ENCODE data around the gene CREB5. TPM values are rescaled to one million over a fixed set of nuclear protein-coding genes. Genes with fewer than 3 reads are reported as not detected.

The CREB5 gene
- total and polyA plus RNA-seq, 2 of the 8 experiments (the other 6 are each of a cell fraction or from before 2014, with no cell fraction given) = 2.4 to 2.7 TPM

GRCh38 chr7:28649811-28650210 is 237.5 kb downstream of the CREB5 start:
- Histone ChIP-seq H4K20me1 (replicated peaks in 1 of 2; ENCODE audit: control insufficient read depth in 1 of 2, insufficient read depth in 2 of 2, low read length in 2 of 2) (no peaks in the 10 kb centered on the region), H4K8ac (ENCODE audit: extremely low read depth, insufficient read depth, low read length) (no peak overlapping the region), H3K4me2 (ENCODE audit: insufficient read depth in 1 of 2, low read depth in 2 of 2, low read length in 2 of 2) (no peak overlapping the region), H3K14ac (ENCODE audit: insufficient read length) (no peak overlapping the region), H3K79me1 (ENCODE audit: low read depth, low read length) (no peaks in the 10 kb centered on the region), H2BK15ac (ENCODE audit: low read length) (no peak overlapping the region), H2BK120ac (replicated peaks; ENCODE audit: low read depth, low read length) (no peak overlapping the region), H3K79me2 (ENCODE audit: control insufficient read depth in 1 of 2, insufficient read depth in 2 of 2, low read length in 2 of 2) (no peaks in the 10 kb centered on the region), H3K4me3 (ENCODE audit: extremely low read depth in 1 of 4, insufficient read depth in 2 of 4, low read depth in 3 of 4, low read length in 4 of 4) (no peak overlapping the region), H2AFZ (ENCODE audit: low read length) (no peak overlapping the region), H4K5ac (ENCODE audit: insufficient read length, low read depth, low read length) (no peak overlapping the region), H3K56ac (replicated peaks; ENCODE audit: insufficient read length, low read depth, low read length) (no peak overlapping the region), H3K4ac (replicated peaks; ENCODE audit: insufficient read length, low read depth, low read length) (no peak overlapping the region), H2BK5ac (ENCODE audit: low read depth, low read length) (no peak overlapping the region), H3K18ac (ENCODE audit: extremely low read depth, low read length) (no peak overlapping the region), H3K9me3 (ENCODE audit: insufficient read depth in 2 of 2, low read depth in 1 of 2, low read length in 1 of 2) (no peaks in the 10 kb centered on the region), H3K27ac (ENCODE audit: low read depth, low read length) (no peak overlapping the region), H2BK20ac (ENCODE audit: low read length) (no peak overlapping the region), H2BK12ac (ENCODE audit: low read depth, low read length) (no peak overlapping the region), H3K23me2 (ENCODE audit: low read depth, low read length) (no peaks in the 10 kb centered on the region), H3K36me3 (ENCODE audit: control insufficient read depth in 2 of 4, insufficient read depth in 4 of 4, low read length in 3 of 4) (no peaks in the 10 kb centered on the region), H3K9ac (replicated peaks in 1 of 4; ENCODE audit: extremely low read depth in 1 of 4, low read depth in 3 of 4, low read length in 3 of 4) (no peak overlapping the region), H3K4me1 (replicated peaks in 1 of 4; ENCODE audit: control insufficient read depth in 3 of 4, insufficient read depth in 4 of 4, low read length in 3 of 4) (no peaks in the 10 kb centered on the region), H2AK5ac (ENCODE audit: low read depth, low read length) (no peak overlapping the region), H3K27me3 (replicated peaks in 1 of 4; ENCODE audit: control insufficient read depth in 3 of 4, extremely low read depth in 1 of 4, insufficient read depth in 3 of 4, low read length in 3 of 4) (no peaks in the 10 kb centered on the region), H4K91ac (replicated peaks; ENCODE audit: insufficient read length, low read length) (no peak overlapping the region), H3K23ac (ENCODE audit: insufficient read length) (no peak overlapping the region)
- WGBS, 2 experiments (ENCODE audit: extremely low coverage in 1 of 2, insufficient coverage in 1 of 2, insufficient read length in 1 of 2, insufficient replicate concordance in 2 of 2, low coverage in 1 of 2, low lambda C conversion rate in 2 of 2, missing lambda C conversion rate in 1 of 2) = 84% methylated on average over 2 of the region's 2 CpGs; no CpG with 5 or more reads in 1 of the 2 experiments
- FAIRE-seq = no peak
- ChIA-PET CTCF (ENCODE audit: partially characterized antibody) (no interaction called here), POLR2A (ENCODE audit: partially characterized antibody) (no interaction called here)
- DNase-seq (ENCODE audit: low read depth in 1 of 2, low spot score in 2 of 2) = no peak
- no peak for TF ChIP-seq BCL11A (IDR thresholded peaks at IDR 0.05; ENCODE audit: low read depth in 2 of 2, low read length in 2 of 2)
